Natural killer cell (primary cell): Measurements from ENCODE around the gene TWSG1. TPM values are rescaled to one million over a fixed set of nuclear protein-coding genes. Genes with fewer than 3 reads are reported as not detected.

ENCODE experiments used
- ATAC-seq, 3 donors: fragments of 150-1000 bp in 2 of 3; fragments of 200-7000 bp in 1 of 3; cut with Tn5 transposase; 1 replicate in 1 of 3; 2 replicates in 2 of 3; pipeline ENCODE4 v1.10.0; 2021; ENCODE audit warnings: mild to moderate bottlenecking in 2 of 3, moderate library complexity in 2 of 3
- DNase-seq, 2 donors: peaks; one replicate each; pipeline versions ENCODE4 v3.0.0 to v3.0.0-alpha.2; 2013 to 2021; ENCODE audit warnings: mixed read lengths in 1 of 2
- H3K27ac ChIP-seq: one replicate; pipeline ENCODE4 v1.5.1; 2013; ENCODE audit warnings: mild to moderate bottlenecking, low read length
- H3K27me3 ChIP-seq: one replicate; pipeline ENCODE4 v1.6.1; 2013; ENCODE audit warnings: low read length; ENCODE audit not compliant: control insufficient read depth, insufficient read depth
- H3K36me3 ChIP-seq: one replicate; pipeline ENCODE4 v1.6.1; 2013; ENCODE audit warnings: low read length; ENCODE audit not compliant: control insufficient read depth, insufficient read depth
- H3K4me1 ChIP-seq: one replicate; pipeline ENCODE4 v1.6.1; 2013; ENCODE audit warnings: low read length; ENCODE audit not compliant: control insufficient read depth, insufficient read depth
- H3K4me3 ChIP-seq: one replicate; pipeline ENCODE4 v1.5.1; 2013; ENCODE audit warnings: low read length
- H3K9me3 ChIP-seq: one replicate; pipeline ENCODE4 v1.6.1; 2013; ENCODE audit warnings: low read length; ENCODE audit not compliant: control insufficient read depth, insufficient read depth
- H3K27ac Mint-ChIP-seq, 2 donors: one replicate each; pipeline ENCODE4 v1.8.0; 2022; ENCODE audit warnings: mild to moderate bottlenecking in 2 of 2, mixed read lengths in 2 of 2, moderate library complexity in 1 of 2
- H3K27me3 Mint-ChIP-seq, 2 donors: one replicate each; pipeline ENCODE4 v1.8.0; 2022; ENCODE audit warnings: low read depth in 2 of 2, mixed read lengths in 2 of 2
- H3K36me3 Mint-ChIP-seq: one replicate; pipeline ENCODE4 v1.8.0; 2022; ENCODE audit warnings: mixed read lengths
- H3K4me1 Mint-ChIP-seq, 2 donors: one replicate each; pipeline ENCODE4 v1.8.0; 2022; ENCODE audit warnings: mixed read lengths in 2 of 2
- H3K4me3 Mint-ChIP-seq: one replicate; pipeline ENCODE4 v1.8.0; 2022; ENCODE audit warnings: mild to moderate bottlenecking, moderate library complexity, mixed read lengths
- H3K9me3 Mint-ChIP-seq, 2 donors: one replicate each; pipeline ENCODE4 v1.8.0; 2022; ENCODE audit warnings: mixed read lengths in 2 of 2
- CTCF ChIP-seq: fragments of 200-600 bp; IDR thresholded peaks from one replicate; pipeline ENCODE4 v1.8.0; 2022; ENCODE audit warnings: antibody characterized with exemption
- WGBS: methylation state at CpG from one replicate; pipeline ENCODE4 v1.1.7; 2013; ENCODE audit warnings: missing lambda C conversion rate; ENCODE audit not compliant: insufficient coverage; 5-methylcytosine and 5-hydroxymethylcytosine counted together
- intact Hi-C: fragments of 100-400 bp; cut with micrococcal nuclease; formaldehyde crosslinking; loops from one replicate; pipeline ENCODE4 v1.14.2; 2022
- total RNA-seq, 4 donors: library from RNA; stranded (reverse); fragments of 120-200 nt in 1 of 4; gene quantifications; one replicate each; pipeline versions ENCODE4 v1.2.3 to v1.2.4, GENCODE V29; 2013 to 2022

Gene TWSG1
- total RNA-seq, 3 donors from 2014 or later (not counting 1 experiment from before 2014, with no cell fraction given): 3.4 to 7.3 (median 5.6) TPM

- H3K36me3 Mint-ChIP-seq: no peaks in the 10 kb centered on the region
- H3K4me1 ChIP-seq: no peaks in the 10 kb centered on the region
- H3K27ac Mint-ChIP-seq: no peak overlapping the region
- H3K4me3 ChIP-seq: no peak overlapping the region
- H3K9me3 ChIP-seq: no peaks in the 10 kb centered on the region
- H3K36me3 ChIP-seq: no peaks in the 10 kb centered on the region
- intact Hi-C loops: no loop called here
- TF ChIP-seq CTCF: no peak
- no peaks in the 10 kb centered on the region for H3K27me3 ChIP-seq
- no peak for DNase-seq
- H3K27me3 Mint-ChIP-seq: no peaks in the 10 kb centered on the region
- H3K4me3 Mint-ChIP-seq: no peak overlapping the region
- H3K9me3 Mint-ChIP-seq: no peaks in the 10 kb centered on the region
- no peak overlapping the region for H3K27ac ChIP-seq
- H3K4me1 Mint-ChIP-seq: no peaks in the 10 kb centered on the region
- ATAC-seq: no peak
- WGBS: 78% methylated on average over 2 of the region's 2 CpGs
These were observed 19.0 kb downstream of the TWSG1 start for GRCh38 chr18:9353596-9353995.

GRCh38 chr18:9354256-9354655, 19.7 kb downstream of the TWSG1 start:
- Histone ChIP-seq H3K4me3 (no peak overlapping the region), H3K9me3 (no peaks in the 10 kb centered on the region), H3K4me1 (no peaks in the 10 kb centered on the region), H3K27ac (no peak overlapping the region), H3K36me3 (no peaks in the 10 kb centered on the region), H3K27me3 (no peaks in the 10 kb centered on the region)
- no peak for TF ChIP-seq CTCF
- DNase-seq (no peak), ATAC-seq (no peak)
- intact Hi-C loops: no loop called here
- no peak overlapping the region for H3K4me3 Mint-ChIP-seq
- no peaks in the 10 kb centered on the region for H3K9me3 Mint-ChIP-seq
- H3K4me1 Mint-ChIP-seq: no peaks in the 10 kb centered on the region
- no peaks in the 10 kb centered on the region for H3K36me3 Mint-ChIP-seq
- WGBS: 80% methylated on average over 1 of the region's 1 CpG
- H3K27ac Mint-ChIP-seq: no peak overlapping the region
- no peaks in the 10 kb centered on the region for H3K27me3 Mint-ChIP-seq

- Mint-ChIP-seq H3K36me3 (no peaks in the 10 kb centered on the region), H3K4me3 (no peak overlapping the region), H3K27ac (no peak overlapping the region), H3K4me1 (no peaks in the 10 kb centered on the region), H3K9me3 (no peaks in the 10 kb centered on the region), H3K27me3 (no peaks in the 10 kb centered on the region)
- no peaks in the 10 kb centered on the region for H3K36me3 ChIP-seq
- no peaks in the 10 kb centered on the region for H3K4me1 ChIP-seq
- WGBS: 99% methylated on average over 2 of the region's 2 CpGs
- no peak overlapping the region for H3K4me3 ChIP-seq
- no peaks in the 10 kb centered on the region for H3K27me3 ChIP-seq
- intact Hi-C loops: no loop called here
- no peak for DNase-seq
- no peak for ATAC-seq
- no peaks in the 10 kb centered on the region for H3K9me3 ChIP-seq
- no peak overlapping the region for H3K27ac ChIP-seq
- no peak for TF ChIP-seq CTCF
These were observed 22.4 kb downstream of the TWSG1 start for GRCh38 chr18:9356976-9357375.

- no peaks in the 10 kb centered on the region for H3K9me3 ChIP-seq
- 97% methylated on average over 3 of the region's 4 CpGs for WGBS
- no peak for ATAC-seq
These were observed 25.2 kb downstream of the TWSG1 start for GRCh38 chr18:9359796-9360195.

More at GRCh38 chr18:9359796-9360195, 25.2 kb downstream of the TWSG1 start:
- Histone ChIP-seq H3K4me3 (no peak overlapping the region), H3K27me3 (no peaks in the 10 kb centered on the region), H3K4me1 (no peaks in the 10 kb centered on the region), H3K27ac (no peak overlapping the region), H3K36me3 (no peaks in the 10 kb centered on the region)
- intact Hi-C loops: no loop called here
- no peak overlapping the region for H3K27ac Mint-ChIP-seq
- H3K9me3 Mint-ChIP-seq: no peaks in the 10 kb centered on the region
- no peaks in the 10 kb centered on the region for H3K36me3 Mint-ChIP-seq
- no peaks in the 10 kb centered on the region for H3K27me3 Mint-ChIP-seq
- no peak for TF ChIP-seq CTCF
- no peak for DNase-seq
- H3K4me3 Mint-ChIP-seq: no peak overlapping the region
- H3K4me1 Mint-ChIP-seq: no peaks in the 10 kb centered on the region
